ENCODE measurements around the gene GPNMB. TPM values are rescaled to one million over a fixed set of nuclear protein-coding genes. Genes with fewer than 3 reads are reported as not detected.
"Not testable (repeated sequence)": the region's sequence is repeated elsewhere in the genome, so short reads cannot be mapped to it uniquely, and the experiment has no call there.

GPNMB gene
- polyA plus RNA-seq (2013, experiment 1 of 4) = not detected
- 0.32 TPM for polyA plus RNA-seq (2013, experiment 2 of 4)
- polyA plus RNA-seq (2013, experiment 3 of 4) = not detected
- 0.89 TPM for polyA plus RNA-seq (2013, experiment 4 of 4)

DNA sequence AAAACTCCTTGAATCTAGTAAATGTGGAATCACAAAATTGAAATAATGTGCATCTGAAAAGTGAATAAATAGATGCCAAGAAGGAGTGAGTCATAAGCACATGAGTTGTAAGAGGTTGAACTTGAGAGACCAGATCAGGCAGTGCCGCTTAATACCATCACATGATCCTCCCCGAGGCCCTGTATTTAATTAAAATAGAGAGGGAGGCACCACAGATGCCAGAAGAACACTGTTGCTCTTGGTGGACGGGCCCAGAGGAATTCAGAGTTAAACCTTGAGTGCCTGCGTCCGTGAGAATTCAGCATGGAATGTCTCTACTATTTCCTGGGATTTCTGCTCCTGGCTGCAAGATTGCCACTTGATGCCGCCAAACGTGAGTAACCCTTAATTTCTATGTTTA lies at the start of gene GPNMB:
GPNMB (plus strand) TSS at position 221 of the 400 bp plus-strand sequence; CDS start at position 304, 83 bp downstream.
- Histone ChIP-seq H3K9me3 (ENCODE audit: control insufficient read depth, low read length) (no peaks in the 10 kb centered on the region), H3K27ac (ENCODE audit: insufficient read depth, low read depth, low read length, poor library complexity, severe bottlenecking) (no peak within 1 kb of the TSS), H3K36me3 (ENCODE audit: control insufficient read depth, insufficient read depth, low read length) (no peaks in the 10 kb centered on the region), H3K4me1 (ENCODE audit: control insufficient read depth, insufficient read depth, low read length) (no peaks in the 10 kb centered on the region), H3K4me3 (ENCODE audit: insufficient read depth, low read depth, low read length) (no peak within 1 kb of the TSS), H3K27me3 (ENCODE audit: control insufficient read depth, insufficient read depth, low read length, poor library complexity, severe bottlenecking) (no peaks in the 10 kb centered on the region)
- 85 to 88% methylated on average over 7 of the region's 7 CpGs for WGBS, 2 experiments

DNA sequence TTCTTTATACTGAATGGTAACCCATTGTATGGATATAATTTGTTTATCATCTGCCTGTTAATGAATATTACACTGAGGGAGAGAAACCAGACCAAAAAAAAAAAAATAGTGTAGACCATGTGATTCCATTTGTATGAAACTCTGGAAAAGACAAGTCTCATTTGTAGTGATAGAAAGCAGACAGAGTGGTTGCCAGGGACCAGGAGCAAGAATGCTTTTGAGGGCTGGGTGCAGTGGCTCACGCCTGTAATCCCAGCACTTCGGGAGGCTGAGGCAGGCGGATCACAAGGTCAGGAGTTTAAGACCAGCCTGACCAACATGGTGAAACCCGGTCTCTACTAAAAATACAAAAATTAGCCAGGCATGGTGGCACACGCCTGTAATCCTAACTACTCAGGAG lies 48.8 kb upstream of the GPNMB start:
- not testable (repeated sequence) for H3K27me3 ChIP-seq (ENCODE audit: control insufficient read depth, insufficient read depth, low read length, poor library complexity, severe bottlenecking); H3K4me3 ChIP-seq (ENCODE audit: insufficient read depth, low read depth, low read length); H3K9me3 ChIP-seq (ENCODE audit: control insufficient read depth, low read length); H3K4me1 ChIP-seq (ENCODE audit: control insufficient read depth, insufficient read depth, low read length); H3K27ac ChIP-seq (ENCODE audit: insufficient read depth, low read depth, low read length, poor library complexity, severe bottlenecking)
- 86 to 90% methylated on average over 5 of the region's 5 CpGs for WGBS, 2 experiments
- peaks cover 33% of the 10 kb centered on the region for H3K36me3 ChIP-seq (ENCODE audit: control insufficient read depth, insufficient read depth, low read length)

DNA sequence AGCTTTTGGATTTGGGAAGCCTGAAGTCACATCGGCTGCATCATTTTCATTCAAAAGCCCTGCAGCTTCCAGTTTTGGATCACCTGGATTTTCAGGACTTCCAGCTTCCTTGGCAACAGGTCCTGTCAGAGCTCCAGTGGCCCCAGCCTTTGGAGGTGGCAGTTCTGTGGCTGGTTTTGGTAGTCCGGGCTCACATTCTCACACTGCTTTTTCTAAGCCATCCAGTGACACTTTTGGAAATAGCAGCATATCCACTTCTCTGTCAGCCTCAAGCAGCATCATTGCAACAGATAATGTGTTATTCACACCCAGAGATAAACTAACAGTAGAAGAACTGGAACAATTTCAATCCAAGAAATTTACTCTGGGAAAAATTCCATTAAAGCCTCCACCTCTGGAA lies 46.2 kb upstream of the GPNMB start:
- Histone ChIP-seq H3K36me3 (ENCODE audit: control insufficient read depth, insufficient read depth, low read length) (peaks cover 19% of the 10 kb centered on the region), H3K27me3 (ENCODE audit: control insufficient read depth, insufficient read depth, low read length, poor library complexity, severe bottlenecking) (no peaks in the 10 kb centered on the region), H3K9me3 (ENCODE audit: control insufficient read depth, low read length) (no peaks in the 10 kb centered on the region), H3K27ac (ENCODE audit: insufficient read depth, low read depth, low read length, poor library complexity, severe bottlenecking) (no peak overlapping the region), H3K4me1 (ENCODE audit: control insufficient read depth, insufficient read depth, low read length) (no peaks in the 10 kb centered on the region), H3K4me3 (ENCODE audit: insufficient read depth, low read depth, low read length) (no peak overlapping the region)
- WGBS, 2 experiments = 90 to 93% methylated on average over 2 of the region's 2 CpGs

DNA sequence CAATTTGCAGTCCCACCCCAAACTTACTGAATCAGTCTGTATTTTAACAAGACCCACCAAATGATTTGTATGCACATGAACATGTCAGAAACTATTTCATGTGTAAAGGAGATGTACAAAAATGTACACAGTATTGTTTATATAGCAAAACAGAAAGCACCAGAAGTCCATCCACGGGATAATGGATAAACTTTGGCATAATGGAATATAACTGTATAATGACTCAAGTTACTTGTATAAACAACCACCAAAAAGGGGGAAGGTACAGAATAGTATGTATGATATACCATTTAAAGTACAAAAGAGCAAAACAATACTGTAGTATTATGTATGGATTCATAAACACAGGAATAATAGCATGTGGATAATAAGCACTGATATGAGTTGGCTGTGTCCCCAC lies 42.3 kb upstream of the GPNMB start:
- 80% methylated on average over 1 of the region's 1 CpG; no CpG with 5 or more reads in 1 of the 2 experiments for WGBS, 2 experiments
- H3K4me3 ChIP-seq (ENCODE audit: insufficient read depth, low read depth, low read length) = no peak overlapping the region

DNA sequence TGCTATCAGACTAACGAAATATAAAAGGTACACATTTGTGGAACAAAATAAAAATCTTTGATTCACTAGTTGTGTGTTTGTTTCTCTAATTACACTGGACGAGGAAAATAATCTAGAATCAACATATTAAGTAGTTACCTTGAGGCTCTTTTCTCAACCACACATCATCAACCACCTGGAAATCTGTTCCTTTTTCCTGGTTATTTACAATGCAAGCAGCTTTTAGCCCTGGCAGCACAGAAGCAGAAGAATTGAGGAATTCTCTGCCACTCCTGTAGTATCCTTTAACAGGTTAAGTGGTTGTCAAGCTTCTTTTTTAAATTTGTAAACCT lies 41.0 kb upstream of the GPNMB start:
- no peaks in the 10 kb centered on the region for H3K9me3 ChIP-seq (ENCODE audit: control insufficient read depth, low read length)
- H3K27ac ChIP-seq (ENCODE audit: insufficient read depth, low read depth, low read length, poor library complexity, severe bottlenecking) = no peak overlapping the region
- no peak overlapping the region for H3K4me3 ChIP-seq (ENCODE audit: insufficient read depth, low read depth, low read length)
- no peaks in the 10 kb centered on the region for H3K27me3 ChIP-seq (ENCODE audit: control insufficient read depth, insufficient read depth, low read length, poor library complexity, severe bottlenecking)
- 85 to 95% methylated on average over 2 of the region's 2 CpGs for WGBS, 2 experiments
- H3K4me1 ChIP-seq (ENCODE audit: control insufficient read depth, insufficient read depth, low read length) = no peaks in the 10 kb centered on the region
- H3K36me3 ChIP-seq (ENCODE audit: control insufficient read depth, insufficient read depth, low read length) = no peaks in the 10 kb centered on the region

More for the DNA sequence above, 42.3 kb upstream of the GPNMB start:
- Histone ChIP-seq H3K27ac (ENCODE audit: insufficient read depth, low read depth, low read length, poor library complexity, severe bottlenecking) (no peak overlapping the region), H3K36me3 (ENCODE audit: control insufficient read depth, insufficient read depth, low read length) (peaks cover 12% of the 10 kb centered on the region), H3K4me1 (ENCODE audit: control insufficient read depth, insufficient read depth, low read length) (no peaks in the 10 kb centered on the region), H3K9me3 (ENCODE audit: control insufficient read depth, low read length) (no peaks in the 10 kb centered on the region), H3K27me3 (ENCODE audit: control insufficient read depth, insufficient read depth, low read length, poor library complexity, severe bottlenecking) (no peaks in the 10 kb centered on the region)

DNA sequence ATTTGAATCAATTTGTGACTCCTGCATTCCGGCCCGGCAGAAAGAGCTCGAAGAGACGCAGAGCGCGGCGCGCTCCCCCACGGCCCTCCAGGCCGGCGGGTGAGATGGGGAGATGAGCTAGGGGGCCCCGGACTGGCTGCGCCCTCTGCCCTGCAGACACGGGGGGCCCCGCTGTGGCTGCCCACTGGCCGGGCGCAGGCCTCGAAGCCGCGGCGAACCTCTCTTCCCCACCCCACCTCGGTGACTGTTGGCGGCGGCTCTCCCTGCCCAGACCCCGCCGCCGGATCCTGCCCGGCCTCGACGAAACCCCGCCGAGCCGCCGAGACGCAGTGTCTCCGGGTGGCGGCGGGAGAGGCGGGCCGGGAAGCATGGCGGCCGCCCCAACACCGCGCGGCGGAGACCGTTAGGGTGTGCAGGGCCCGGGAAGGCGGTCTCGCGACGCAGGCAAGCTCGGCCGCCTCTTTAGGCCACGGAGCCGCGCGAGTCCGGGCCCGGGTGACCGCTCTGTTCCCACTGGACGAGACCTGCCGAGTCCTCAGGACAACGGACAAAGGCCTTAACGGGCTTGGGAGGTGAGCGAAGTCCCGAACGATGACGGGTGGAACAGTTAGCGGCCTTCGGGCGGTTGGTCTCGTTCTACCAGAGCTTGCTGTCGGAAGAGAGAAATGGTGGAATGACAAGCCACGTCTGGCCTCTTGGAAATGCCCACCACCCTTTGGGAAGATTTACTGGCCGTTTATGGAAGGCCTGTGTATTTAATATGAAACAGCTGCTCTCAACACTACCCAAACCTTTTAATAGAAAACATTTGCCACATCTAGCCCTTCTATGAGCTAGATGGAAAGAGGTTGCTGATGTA lies 40.4 kb upstream of the GPNMB start:
- Histone ChIP-seq H3K36me3 (ENCODE audit: control insufficient read depth, insufficient read depth, low read length) (no peaks in the 10 kb centered on the region), H3K9me3 (ENCODE audit: control insufficient read depth, low read length) (no peaks in the 10 kb centered on the region), H3K4me3 (ENCODE audit: insufficient read depth, low read depth, low read length) (no peak overlapping the region), H3K27ac (ENCODE audit: insufficient read depth, low read depth, low read length, poor library complexity, severe bottlenecking) (no peak overlapping the region), H3K27me3 (ENCODE audit: control insufficient read depth, insufficient read depth, low read length, poor library complexity, severe bottlenecking) (no peaks in the 10 kb centered on the region), H3K4me1 (ENCODE audit: control insufficient read depth, insufficient read depth, low read length) (no peaks in the 10 kb centered on the region)
- WGBS, 2 experiments = 95% methylated on average over 76 of the region's 76 CpGs

DNA sequence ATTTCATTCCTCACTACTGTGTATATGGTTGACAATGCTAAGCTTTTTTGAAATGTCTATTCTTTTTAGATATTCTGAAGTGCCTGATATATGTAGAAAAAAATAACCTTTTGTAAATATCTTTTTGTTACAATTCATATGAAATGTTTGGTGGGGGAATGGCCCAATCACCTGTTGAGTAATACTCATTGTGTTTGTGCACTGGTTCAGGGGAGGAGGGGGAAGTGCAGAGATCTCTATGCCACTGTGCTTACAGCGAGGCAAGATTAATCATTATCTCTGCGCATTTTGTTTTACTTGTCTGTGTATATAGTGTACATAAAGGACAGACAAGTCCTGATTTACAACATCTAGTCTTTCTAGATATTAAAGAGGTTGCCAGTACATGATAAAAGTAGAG lies 39.6 kb upstream of the GPNMB start:
- H3K36me3 ChIP-seq (ENCODE audit: control insufficient read depth, insufficient read depth, low read length) = no peaks in the 10 kb centered on the region
- no peaks in the 10 kb centered on the region for H3K27me3 ChIP-seq (ENCODE audit: control insufficient read depth, insufficient read depth, low read length, poor library complexity, severe bottlenecking)
- WGBS, 2 experiments = 100% methylated on average over 2 of the region's 2 CpGs

DNA sequence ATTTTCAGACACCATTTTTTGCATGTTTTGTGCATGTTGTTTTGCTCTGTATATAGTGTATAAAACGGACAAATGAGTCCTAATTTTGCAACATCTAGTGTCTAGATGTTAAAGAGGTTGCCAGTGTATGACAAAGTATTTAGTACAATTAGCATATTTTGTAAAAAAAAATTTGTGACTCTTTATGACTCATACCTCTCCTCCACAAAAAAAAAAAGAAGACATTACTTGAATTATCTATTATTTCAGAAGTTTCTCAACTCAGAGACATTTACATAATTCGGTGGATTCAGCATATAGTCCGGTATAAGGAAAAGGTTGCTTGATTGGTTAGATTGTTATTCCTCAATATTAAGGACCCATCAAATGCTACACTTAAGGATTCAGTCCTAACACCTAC lies 38.7 kb upstream of the GPNMB start:
- WGBS, 2 experiments = 54 to 64% methylated on average over 1 of the region's 3 CpGs
- Histone ChIP-seq H3K4me3 (ENCODE audit: insufficient read depth, low read depth, low read length) (no peak overlapping the region), H3K27me3 (ENCODE audit: control insufficient read depth, insufficient read depth, low read length, poor library complexity, severe bottlenecking) (no peaks in the 10 kb centered on the region), H3K9me3 (ENCODE audit: control insufficient read depth, low read length) (no peaks in the 10 kb centered on the region), H3K36me3 (ENCODE audit: control insufficient read depth, insufficient read depth, low read length) (no peaks in the 10 kb centered on the region), H3K4me1 (ENCODE audit: control insufficient read depth, insufficient read depth, low read length) (no peaks in the 10 kb centered on the region), H3K27ac (ENCODE audit: insufficient read depth, low read depth, low read length, poor library complexity, severe bottlenecking) (no peak overlapping the region)

More for the DNA sequence above, 39.6 kb upstream of the GPNMB start:
- Histone ChIP-seq H3K27ac (ENCODE audit: insufficient read depth, low read depth, low read length, poor library complexity, severe bottlenecking) (no peak overlapping the region), H3K4me3 (ENCODE audit: insufficient read depth, low read depth, low read length) (no peak overlapping the region), H3K4me1 (ENCODE audit: control insufficient read depth, insufficient read depth, low read length) (no peaks in the 10 kb centered on the region), H3K9me3 (ENCODE audit: control insufficient read depth, low read length) (no peaks in the 10 kb centered on the region)

DNA sequence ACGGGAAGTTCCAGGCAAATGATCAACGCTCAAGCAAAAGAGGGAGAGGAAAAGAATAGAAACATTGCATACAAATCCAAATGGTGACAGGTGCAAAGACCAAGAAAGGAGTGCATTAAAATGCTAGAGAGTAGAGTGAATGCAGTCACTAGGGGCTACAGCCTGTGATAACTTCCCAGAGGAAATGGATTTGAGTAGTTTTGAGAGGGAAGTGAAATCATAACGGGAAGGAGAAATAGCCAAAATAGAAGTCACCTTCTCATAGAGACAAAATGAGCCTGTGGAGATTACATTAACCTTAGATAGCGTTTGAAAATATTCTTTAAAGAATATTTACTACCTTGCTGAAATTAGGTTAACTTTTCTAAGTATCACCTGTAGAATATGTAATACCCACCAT lies 38.3 kb upstream of the GPNMB start:
- Histone ChIP-seq H3K4me1 (ENCODE audit: control insufficient read depth, insufficient read depth, low read length) (no peaks in the 10 kb centered on the region), H3K27ac (ENCODE audit: insufficient read depth, low read depth, low read length, poor library complexity, severe bottlenecking) (no peak overlapping the region), H3K4me3 (ENCODE audit: insufficient read depth, low read depth, low read length) (no peak overlapping the region), H3K27me3 (ENCODE audit: control insufficient read depth, insufficient read depth, low read length, poor library complexity, severe bottlenecking) (no peaks in the 10 kb centered on the region), H3K9me3 (ENCODE audit: control insufficient read depth, low read length) (no peaks in the 10 kb centered on the region), H3K36me3 (ENCODE audit: control insufficient read depth, insufficient read depth, low read length) (no peaks in the 10 kb centered on the region)
- WGBS, 2 experiments = 81 to 90% methylated on average over 2 to 3 of the region's 4 CpGs

DNA sequence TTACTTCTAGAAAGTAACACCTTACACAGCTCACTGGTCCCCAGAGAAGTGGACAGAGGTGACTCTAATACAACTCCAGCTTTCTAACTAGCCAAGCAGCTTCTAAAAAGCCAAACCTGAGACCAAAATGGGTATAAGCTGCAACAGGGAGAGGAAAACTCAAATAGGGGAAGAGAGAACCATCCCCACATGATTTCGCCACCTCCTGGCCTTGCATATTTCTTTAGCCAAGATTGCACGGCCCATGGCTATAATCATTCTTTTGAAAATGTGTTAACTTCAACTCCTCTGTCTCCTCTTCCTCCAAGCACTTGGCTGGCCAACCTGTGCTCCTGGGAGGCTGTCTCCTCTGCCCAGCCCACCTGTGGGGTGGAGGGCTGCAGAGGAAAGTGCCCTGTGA lies 36.1 kb upstream of the GPNMB start:
- Histone ChIP-seq H3K9me3 (ENCODE audit: control insufficient read depth, low read length) (no peaks in the 10 kb centered on the region), H3K4me3 (ENCODE audit: insufficient read depth, low read depth, low read length) (no peak overlapping the region), H3K27me3 (ENCODE audit: control insufficient read depth, insufficient read depth, low read length, poor library complexity, severe bottlenecking) (no peaks in the 10 kb centered on the region), H3K27ac (ENCODE audit: insufficient read depth, low read depth, low read length, poor library complexity, severe bottlenecking) (no peak overlapping the region), H3K36me3 (ENCODE audit: control insufficient read depth, insufficient read depth, low read length) (no peaks in the 10 kb centered on the region), H3K4me1 (ENCODE audit: control insufficient read depth, insufficient read depth, low read length) (no peaks in the 10 kb centered on the region)
- WGBS, 2 experiments = 84 to 95% methylated on average over 2 of the region's 2 CpGs
